DND-41 (cell line): Measurements from ENCODE around the gene KRTAP6-1.

Experiments
- ATAC-seq: fragments of 200-7000 bp; cut with Tn5 transposase; 3 replicates; pipeline ENCODE4 v1.9.1; 2021; ENCODE audit warnings: low read depth; ENCODE audit not compliant: insufficient read depth
- DNase-seq: peaks from one replicate; pipeline ENCODE4 v3.0.0-alpha.2; 2020
- H2AFZ ChIP-seq: 2 replicates; pipeline ENCODE4 v1.6.0; 2012; ENCODE audit warnings: low read depth, low read length
- H3K27ac ChIP-seq: 2 replicates; pipeline ENCODE4 v1.5.1; 2012; ENCODE audit warnings: low read length, inconsistent platforms
- H3K27me3 ChIP-seq: fragments of 200-600 bp; sonication (generic); 2 replicates; pipeline ENCODE4 v1.6.0; 2012; ENCODE audit warnings: low read length, mild to moderate bottlenecking, inconsistent platforms; ENCODE audit not compliant: insufficient read depth, poor library complexity
- H3K36me3 ChIP-seq: 2 replicates; pipeline ENCODE4 v1.5.1; 2012; ENCODE audit warnings: low read length, inconsistent platforms; ENCODE audit not compliant: insufficient read depth
- H3K4me1 ChIP-seq: 2 replicates; pipeline ENCODE4 v1.5.1; 2012; ENCODE audit warnings: mild to moderate bottlenecking, low read length; ENCODE audit not compliant: insufficient read depth
- H3K4me2 ChIP-seq: 2 replicates; pipeline ENCODE4 v1.6.0; 2012; ENCODE audit warnings: mild to moderate bottlenecking, moderate library complexity, low read length, inconsistent platforms; ENCODE audit not compliant: insufficient read depth
- H3K4me3 ChIP-seq, 2 experiments: fragments of 200-600 bp in 1 of 2; shearing (Covaris generic) in 1 of 2; 2 replicates each; pipeline ENCODE4 v1.5.1; 2012 to 2016; ENCODE audit warnings: inconsistent platforms in 2 of 2, low read length in 2 of 2, mild to moderate bottlenecking in 2 of 2, low read depth in 1 of 2, moderate library complexity in 1 of 2
- H3K79me2 ChIP-seq: 2 replicates; pipeline ENCODE4 v1.6.0; 2012; ENCODE audit warnings: low read length, inconsistent platforms; ENCODE audit not compliant: insufficient read depth
- H3K9ac ChIP-seq: 2 replicates; pipeline ENCODE4 v1.6.0; 2012; ENCODE audit warnings: low read depth, mild to moderate bottlenecking, inconsistent platforms, low read length, moderate library complexity
- H3K9me3 ChIP-seq: 2 replicates; pipeline ENCODE4 v1.5.1; 2012; ENCODE audit warnings: low read length, moderate library complexity, mild to moderate bottlenecking, inconsistent platforms; ENCODE audit not compliant: insufficient read depth, severe bottlenecking
- H4K20me1 ChIP-seq: 2 replicates; pipeline ENCODE4 v1.6.0; 2012; ENCODE audit warnings: low read length; ENCODE audit not compliant: insufficient read depth
- CTCF ChIP-seq: IDR thresholded peaks from 2 replicates; pipeline ENCODE4 v1.5.1; 2012; ENCODE audit warnings: borderline replicate concordance, low read length, moderate library complexity, mild to moderate bottlenecking; ENCODE audit not compliant: poor library complexity, severe bottlenecking; ENCODE audit errors: extremely low read depth
- EZH2 ChIP-seq: IDR thresholded peaks from 3 replicates; pipeline ENCODE4 v1.6.1; 2012; ENCODE audit warnings: borderline replicate concordance, low read depth, mild to moderate bottlenecking, moderate library complexity, low read length, inconsistent platforms; ENCODE audit not compliant: severe bottlenecking

The KRTAP6-1 gene

GRCh38 chr21:30592140-30592539 is 21.6 kb downstream of the KRTAP6-1 start, which contains the start of gene KRTAP6-3:
Gene KRTAP6-3, plus strand, starts transcription at chr21:30592440. Its CDS starts 6 bp downstream, at chr21:30592446.
- no peaks in the 10 kb centered on the region for H3K9me3 ChIP-seq
- no peak within 1 kb of the TSS for H2AFZ ChIP-seq
- no peaks in the 10 kb centered on the region for H3K27me3 ChIP-seq
- DNase-seq (no peak), ATAC-seq (no peak)
- H3K36me3 ChIP-seq: no peaks in the 10 kb centered on the region
- no peak within 1 kb of the TSS for H3K4me3 ChIP-seq
- H3K4me2 ChIP-seq: no peak within 1 kb of the TSS
- no peaks in the 10 kb centered on the region for H4K20me1 ChIP-seq
- TF ChIP-seq CTCF (no peak), EZH2 (no peak)
- no peak within 1 kb of the TSS for H3K9ac ChIP-seq
- no peak within 1 kb of the TSS for H3K27ac ChIP-seq
- H3K79me2 ChIP-seq: no peaks in the 10 kb centered on the region
- H3K4me1 ChIP-seq: no peaks in the 10 kb centered on the region

GRCh38 chr21:30590297-30590696 is 23.4 kb downstream of the KRTAP6-1 start, which contains the start of gene KRTAP22-2:
Gene KRTAP22-2, minus strand, starts transcription at chr21:30590397.
- Histone ChIP-seq H3K4me2 (no peak within 1 kb of the TSS), H4K20me1 (no peaks in the 10 kb centered on the region), H3K27me3 (no peaks in the 10 kb centered on the region), H3K4me1 (no peaks in the 10 kb centered on the region), H3K79me2 (no peaks in the 10 kb centered on the region), H3K4me3 (no peak within 1 kb of the TSS), H3K9ac (no peak within 1 kb of the TSS), H3K9me3 (no peaks in the 10 kb centered on the region), H3K36me3 (no peaks in the 10 kb centered on the region), H3K27ac (no peak within 1 kb of the TSS), H2AFZ (no peak within 1 kb of the TSS)
- TF ChIP-seq EZH2 (no peak), CTCF (no peak)
- ATAC-seq (no peak), DNase-seq (no peak)

- H3K27ac ChIP-seq: no peak overlapping the region
- no peak overlapping the region for H3K9ac ChIP-seq
- H3K27me3 ChIP-seq: no peaks in the 10 kb centered on the region
- H4K20me1 ChIP-seq: no peaks in the 10 kb centered on the region
- no peaks in the 10 kb centered on the region for H3K9me3 ChIP-seq
- H3K36me3 ChIP-seq: no peaks in the 10 kb centered on the region
- no peaks in the 10 kb centered on the region for H3K4me1 ChIP-seq
- TF ChIP-seq CTCF (no peak), EZH2 (no peak)
- H3K79me2 ChIP-seq: no peaks in the 10 kb centered on the region
- no peak for DNase-seq
- ATAC-seq: no peak
- no peak overlapping the region for H2AFZ ChIP-seq
- H3K4me2 ChIP-seq: no peak overlapping the region
- no peak overlapping the region for H3K4me3 ChIP-seq
Measured at GRCh38 chr21:30582870-30583269, 30.9 kb downstream of the KRTAP6-1 start.

GRCh38 chr21:30580132-30580531 is 33.6 kb downstream of the KRTAP6-1 start:
- no peak for ATAC-seq
- Histone ChIP-seq H3K27me3 (no peaks in the 10 kb centered on the region), H3K27ac (no peak overlapping the region)

More at GRCh38 chr21:30580132-30580531, 33.6 kb downstream of the KRTAP6-1 start:
- no peaks in the 10 kb centered on the region for H4K20me1 ChIP-seq
- H3K79me2 ChIP-seq: no peaks in the 10 kb centered on the region
- TF ChIP-seq CTCF (no peak), EZH2 (no peak)
- H3K9ac ChIP-seq: no peak overlapping the region
- no peaks in the 10 kb centered on the region for H3K36me3 ChIP-seq
- no peaks in the 10 kb centered on the region for H3K4me1 ChIP-seq
- no peak for DNase-seq
- no peak overlapping the region for H2AFZ ChIP-seq
- no peak overlapping the region for H3K4me2 ChIP-seq
- no peaks in the 10 kb centered on the region for H3K9me3 ChIP-seq
- H3K4me3 ChIP-seq: no peak overlapping the region
